SU-DHL-6 (cell line): ENCODE data around the gene EYS.

ENCODE experiments used
- H2AFZ ChIP-seq: fragments of 200-600 bp; sonication (generic); 2 replicates; pipeline ENCODE4 v1.6.1; 2014; ENCODE audit warnings: low read depth, mild to moderate bottlenecking, moderate library complexity, mixed read lengths, antibody characterized with exemption, low read length; ENCODE audit not compliant: severe bottlenecking
- H3F3A ChIP-seq: fragments of 200-600 bp; shearing (Covaris generic); 2 replicates; pipeline ENCODE4 v1.6.0; 2016; ENCODE audit warnings: antibody characterized with exemption, mild to moderate bottlenecking; ENCODE audit not compliant: insufficient read depth
- H3K27ac ChIP-seq: fragments of 200-600 bp; sonication (generic); 2 replicates; pipeline ENCODE4 v1.5.1; 2016; ENCODE audit warnings: low read depth, mild to moderate bottlenecking, low read length, moderate library complexity, mixed read lengths
- H3K27me3 ChIP-seq: fragments of 200-600 bp; sonication (generic), shearing (Covaris generic); 2 replicates; pipeline ENCODE4 v1.6.0; 2014; ENCODE audit warnings: mild to moderate bottlenecking, low read length
- H3K36me3 ChIP-seq: fragments of 200-600 bp; sonication (generic); 2 replicates; pipeline ENCODE4 v1.6.1; 2014; ENCODE audit warnings: mild to moderate bottlenecking, low read length, mixed read lengths
- H3K4me2 ChIP-seq: fragments of 300-600, 200-600 bp; shearing (Covaris generic), sonication (generic); 2 replicates; pipeline ENCODE4 v1.6.0; 2014; ENCODE audit warnings: low read length, low read depth, mild to moderate bottlenecking; ENCODE audit not compliant: poor library complexity, severe bottlenecking
- H3K4me3 ChIP-seq: fragments of 200-600 bp; sonication (generic); 2 replicates; pipeline ENCODE4 v1.5.1; 2014; ENCODE audit warnings: antibody characterized with exemption, low read length, mild to moderate bottlenecking, mixed read lengths; ENCODE audit not compliant: insufficient read depth, poor library complexity, severe bottlenecking
- H3K79me2 ChIP-seq: fragments of 200-600 bp; sonication (generic); 2 replicates; pipeline ENCODE4 v1.6.1; 2014; ENCODE audit warnings: mild to moderate bottlenecking, low read length, moderate library complexity; ENCODE audit not compliant: insufficient read depth
- H3K9ac ChIP-seq: fragments of 200-600 bp; sonication (generic); 2 replicates; pipeline ENCODE4 v1.7.0; 2014; ENCODE audit warnings: mild to moderate bottlenecking, low read length
- H3K9me2 ChIP-seq: fragments of 200-600 bp; sonication (generic); replicated peaks from 2 replicates; pipeline ENCODE4 v1.6.1; 2014; ENCODE audit warnings: low read length; ENCODE audit not compliant: insufficient read depth
- H3K9me3 ChIP-seq: fragments of 200-600 bp; sonication (generic); 2 replicates; pipeline ENCODE4 v1.6.1; 2014; ENCODE audit warnings: low read length, mixed read lengths; ENCODE audit not compliant: insufficient read depth
- H4K20me1 ChIP-seq: fragments of 200-600 bp; sonication (generic); 2 replicates; pipeline ENCODE4 v1.6.1; 2014; ENCODE audit warnings: low read depth, mild to moderate bottlenecking, antibody characterized with exemption, low read length, moderate library complexity, mixed read lengths
- EZH2phosphoT487 ChIP-seq: fragments of 200-600 bp; sonication (generic), shearing (Covaris generic); conservative IDR thresholded peaks from 2 replicates; pipeline ENCODE4 v1.6.1; 2018; ENCODE audit warnings: mild to moderate bottlenecking, antibody characterized with exemption, low read length, moderate library complexity, mixed read lengths
- TF ChIP-seq, protein P1 (sequence below): fragments of 200-600 bp; sonication (generic); IDR thresholded peaks from one replicate; pipeline ENCODE4 v1.5.1; 2017; ENCODE audit warnings: antibody characterized with exemption, mild to moderate bottlenecking, low read length, moderate library complexity; ENCODE audit not compliant: insufficient read depth, poor library complexity, severe bottlenecking

Gene EYS

DNA sequence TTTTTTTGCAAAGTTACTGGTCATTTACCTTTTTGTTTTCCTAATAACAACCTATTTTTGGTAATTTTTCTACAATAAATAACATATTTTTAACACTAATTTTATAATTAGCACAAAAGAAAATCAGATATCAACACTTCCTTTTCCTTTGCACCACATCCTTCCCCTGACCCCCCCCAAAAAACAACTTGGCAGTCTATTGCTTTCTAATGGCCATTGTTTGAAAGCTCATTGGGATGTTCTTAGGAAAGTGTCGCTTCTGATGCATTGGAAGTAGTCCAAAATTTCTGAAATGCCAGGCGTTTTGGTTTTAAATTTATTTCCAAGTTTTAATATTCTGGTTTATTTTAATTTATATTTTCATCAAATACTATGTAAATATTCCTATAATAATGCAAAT lies 407.8 kb downstream of the EYS start:
- H3K27me3 ChIP-seq = no peaks in the 10 kb centered on the region
- H3K9me2 ChIP-seq = no peaks in the 10 kb centered on the region
- no peaks in the 10 kb centered on the region for H3K9me3 ChIP-seq
- H3K79me2 ChIP-seq = no peaks in the 10 kb centered on the region
- no peak overlapping the region for H2AFZ ChIP-seq
- no peaks in the 10 kb centered on the region for H3F3A ChIP-seq
- H3K4me3 ChIP-seq = no peak overlapping the region
- H3K27ac ChIP-seq = no peak overlapping the region
- H3K4me2 ChIP-seq = no peak overlapping the region
- H4K20me1 ChIP-seq = no peaks in the 10 kb centered on the region
- H3K9ac ChIP-seq = no peak overlapping the region
- TF ChIP-seq, protein P1, sequence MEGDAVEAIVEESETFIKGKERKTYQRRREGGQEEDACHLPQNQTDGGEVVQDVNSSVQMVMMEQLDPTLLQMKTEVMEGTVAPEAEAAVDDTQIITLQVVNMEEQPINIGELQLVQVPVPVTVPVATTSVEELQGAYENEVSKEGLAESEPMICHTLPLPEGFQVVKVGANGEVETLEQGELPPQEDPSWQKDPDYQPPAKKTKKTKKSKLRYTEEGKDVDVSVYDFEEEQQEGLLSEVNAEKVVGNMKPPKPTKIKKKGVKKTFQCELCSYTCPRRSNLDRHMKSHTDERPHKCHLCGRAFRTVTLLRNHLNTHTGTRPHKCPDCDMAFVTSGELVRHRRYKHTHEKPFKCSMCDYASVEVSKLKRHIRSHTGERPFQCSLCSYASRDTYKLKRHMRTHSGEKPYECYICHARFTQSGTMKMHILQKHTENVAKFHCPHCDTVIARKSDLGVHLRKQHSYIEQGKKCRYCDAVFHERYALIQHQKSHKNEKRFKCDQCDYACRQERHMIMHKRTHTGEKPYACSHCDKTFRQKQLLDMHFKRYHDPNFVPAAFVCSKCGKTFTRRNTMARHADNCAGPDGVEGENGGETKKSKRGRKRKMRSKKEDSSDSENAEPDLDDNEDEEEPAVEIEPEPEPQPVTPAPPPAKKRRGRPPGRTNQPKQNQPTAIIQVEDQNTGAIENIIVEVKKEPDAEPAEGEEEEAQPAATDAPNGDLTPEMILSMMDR = no peak
- no peak for TF ChIP-seq EZH2phosphoT487
- no peaks in the 10 kb centered on the region for H3K36me3 ChIP-seq

DNA sequence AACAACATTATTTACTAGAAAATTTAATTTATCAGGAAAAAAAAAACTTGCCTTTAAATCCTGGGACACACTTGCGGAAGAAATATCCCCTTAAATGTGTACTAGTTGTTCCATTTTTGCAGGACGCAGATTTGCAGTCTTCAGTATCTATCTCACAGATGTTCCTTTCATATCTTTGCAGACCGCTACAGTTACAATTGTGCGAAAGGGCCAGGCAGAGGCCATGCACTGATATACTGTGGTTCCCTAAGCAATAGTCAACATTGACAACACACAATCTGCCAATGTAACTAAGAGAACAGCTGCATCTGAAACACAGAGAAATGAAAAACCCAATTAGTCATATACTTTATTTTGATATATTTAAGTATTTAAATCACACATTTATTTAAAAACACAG lies 411.2 kb downstream of the EYS start:
- TF ChIP-seq, protein P1 = no peak
- no peak for TF ChIP-seq EZH2phosphoT487
- Histone ChIP-seq H3K9ac (no peak overlapping the region), H3K79me2 (no peaks in the 10 kb centered on the region), H3K4me2 (no peak overlapping the region), H2AFZ (no peak overlapping the region), H3K27me3 (no peaks in the 10 kb centered on the region), H3K9me2 (no peaks in the 10 kb centered on the region), H4K20me1 (no peaks in the 10 kb centered on the region), H3F3A (no peaks in the 10 kb centered on the region), H3K27ac (no peak overlapping the region), H3K36me3 (no peaks in the 10 kb centered on the region), H3K4me3 (no peak overlapping the region), H3K9me3 (no peaks in the 10 kb centered on the region)

DNA sequence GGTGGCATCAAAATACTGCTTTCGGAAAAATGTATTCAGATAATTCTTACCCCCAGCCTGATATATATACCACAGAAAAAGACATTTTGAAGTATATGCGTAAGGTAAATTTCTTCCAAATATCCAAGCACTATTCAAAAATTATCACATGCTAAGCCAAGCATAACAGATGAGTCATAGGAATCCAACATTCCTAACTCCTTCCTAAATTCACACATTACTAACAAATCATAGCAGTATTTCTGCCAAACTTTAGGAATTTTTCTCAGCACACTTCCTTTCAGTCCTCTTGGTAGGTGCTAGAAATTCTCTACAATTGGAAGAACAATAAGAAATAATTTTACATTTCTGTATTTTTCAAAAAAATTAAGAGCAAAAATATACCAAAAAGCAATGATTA lies 417.5 kb downstream of the EYS start:
- Histone ChIP-seq H2AFZ (no peak overlapping the region), H3K9me3 (no peaks in the 10 kb centered on the region), H4K20me1 (no peaks in the 10 kb centered on the region), H3K79me2 (no peaks in the 10 kb centered on the region), H3K9me2 (no peaks in the 10 kb centered on the region), H3K4me3 (no peak overlapping the region), H3K27ac (no peak overlapping the region), H3F3A (no peaks in the 10 kb centered on the region), H3K36me3 (no peaks in the 10 kb centered on the region), H3K9ac (no peak overlapping the region), H3K4me2 (no peak overlapping the region), H3K27me3 (no peaks in the 10 kb centered on the region)
- TF ChIP-seq, protein P1 = no peak
- TF ChIP-seq EZH2phosphoT487 = no peak

DNA sequence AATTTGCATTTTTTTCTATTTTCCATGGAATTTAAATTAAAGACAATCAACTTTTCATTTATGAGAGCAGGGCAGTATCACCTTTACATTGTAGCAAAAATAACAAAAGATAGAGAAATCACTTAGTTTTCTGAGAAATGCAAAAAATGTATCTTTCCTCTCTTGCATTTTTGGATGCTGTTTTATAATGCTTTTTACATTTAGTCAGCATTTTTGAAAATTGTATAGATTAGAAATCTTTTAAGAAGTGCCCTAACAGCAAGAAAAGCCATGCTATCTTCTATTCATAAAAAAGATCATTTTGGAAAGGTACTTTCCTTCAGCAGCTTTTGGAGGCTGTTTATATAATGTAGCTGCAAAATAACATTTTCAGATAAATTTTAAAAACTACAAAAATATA lies 421.8 kb downstream of the EYS start:
- H3K9me3 ChIP-seq = no peaks in the 10 kb centered on the region
- H3K79me2 ChIP-seq = no peaks in the 10 kb centered on the region
- no peaks in the 10 kb centered on the region for H4K20me1 ChIP-seq
- no peak overlapping the region for H3K9ac ChIP-seq
- no peak overlapping the region for H2AFZ ChIP-seq
- H3K36me3 ChIP-seq = no peaks in the 10 kb centered on the region
- TF ChIP-seq EZH2phosphoT487 = no peak
- TF ChIP-seq, protein P1 = no peak
- H3K4me3 ChIP-seq = no peak overlapping the region
- no peaks in the 10 kb centered on the region for H3K27me3 ChIP-seq
- no peaks in the 10 kb centered on the region for H3K9me2 ChIP-seq
- no peaks in the 10 kb centered on the region for H3F3A ChIP-seq
- no peak overlapping the region for H3K4me2 ChIP-seq
- no peak overlapping the region for H3K27ac ChIP-seq
